SK-N-SH (cell line): Measurements from ENCODE around the gene PERM1. TPM values are rescaled to one million over a fixed set of nuclear protein-coding genes. Genes with fewer than 3 reads are reported as not detected.

ENCODE experiments used
- CTCF ChIA-PET: fragments of 300-600, 350-600 bp; formaldehyde crosslinking; extraction: SDS; loops from one replicate; lab custom pipeline; 2021; lab: Yijun Ruan, JAX
- POLR2A ChIA-PET: fragments of 350-600 bp; sonication (Branson Sonifier 250); formaldehyde crosslinking; extraction: SDS; loops from one replicate; lab custom pipeline; 2020; ENCODE audit warnings: antibody characterized with exemption, inconsistent platforms; lab: Yijun Ruan, JAX
- DNase-seq: peaks from one replicate; pipeline ENCODE4 v3.0.0; 2012
- H2AFZ ChIP-seq: fragments of 200-600 bp; sonication (generic); 2 replicates; pipeline ENCODE4 v1.8.1; 2016; ENCODE audit warnings: antibody characterized with exemption, mild to moderate bottlenecking, low read depth
- H3F3A ChIP-seq: fragments of 200-600 bp; sonication (generic); replicated peaks from 2 replicates; pipeline ENCODE3; 2016; ENCODE audit warnings: antibody characterized with exemption, mild to moderate bottlenecking; ENCODE audit not compliant: insufficient read depth
- H3K27ac ChIP-seq, 2 experiments: fragments of 200-500 bp in 1 of 2; fragments of 200-600 bp in 1 of 2; sonication (Bioruptor generic) in 1 of 2; sonication (generic), shearing (Covaris generic) in 1 of 2; 2 replicates each; pipeline versions ENCODE4 v1.5.1 to v1.6.1; 2014 to 2016; ENCODE audit warnings: low read depth in 2 of 2, inconsistent platforms in 1 of 2, low read length in 1 of 2, mild to moderate bottlenecking in 1 of 2, mixed read lengths in 1 of 2
- H3K27me3 ChIP-seq: fragments of 200-600 bp; sonication (generic), shearing (Covaris generic); 2 replicates; pipeline ENCODE4 v1.6.1; 2016; ENCODE audit warnings: mixed run types; ENCODE audit not compliant: insufficient read depth
- H3K36me3 ChIP-seq, 2 experiments: fragments of 200-500 bp in 1 of 2; fragments of 200-600 bp in 1 of 2; sonication (Bioruptor generic) in 1 of 2; sonication (generic) in 1 of 2; replicated peaks in 1 of 2; 2 replicates each; pipeline versions ENCODE3 to v1.5.1; 2014 to 2016; ENCODE audit warnings: low read length in 1 of 2, mild to moderate bottlenecking in 1 of 2; ENCODE audit not compliant: insufficient read depth in 2 of 2, control insufficient read depth in 1 of 2
- H3K4me1 ChIP-seq, 2 experiments: fragments of 200-500 bp in 1 of 2; fragments of 200-600 bp in 1 of 2; sonication (Bioruptor generic) in 1 of 2; sonication (generic), shearing (Covaris generic) in 1 of 2; 2 replicates each; pipeline versions ENCODE4 v1.5.1 to v1.6.1; 2014 to 2016; ENCODE audit warnings: low read depth in 1 of 2, low read length in 1 of 2, mixed run types in 1 of 2; ENCODE audit not compliant: insufficient read depth in 2 of 2, control insufficient read depth in 1 of 2
- H3K4me2 ChIP-seq: fragments of 200-600 bp; sonication (generic), shearing (Covaris generic); 2 replicates; pipeline ENCODE4 v1.6.1; 2017; ENCODE audit warnings: mixed run types
- H3K4me3 ChIP-seq, 2 experiments: fragments of 200-500 bp in 1 of 2; fragments of 200-600 bp in 1 of 2; sonication (Bioruptor generic) in 1 of 2; sonication (generic), shearing (Covaris generic) in 1 of 2; 2 replicates each; pipeline versions ENCODE4 v1.5.1 to v1.8.1; 2014 to 2016; ENCODE audit warnings: low read depth in 2 of 2, inconsistent platforms in 1 of 2, low read length in 1 of 2, mild to moderate bottlenecking in 1 of 2, mixed read lengths in 1 of 2, moderate library complexity in 1 of 2
- H3K79me2 ChIP-seq: fragments of 200-600 bp; sonication (generic); 2 replicates; pipeline ENCODE4 v1.8.1; 2017; ENCODE audit warnings: mild to moderate bottlenecking; ENCODE audit not compliant: insufficient read depth
- H3K9ac ChIP-seq: fragments of 200-600 bp; sonication (generic); 2 replicates; pipeline ENCODE4 v1.6.1; 2017; ENCODE audit warnings: mixed run types
- H3K9me2 ChIP-seq: fragments of 200-600 bp; sonication (generic); 2 replicates; pipeline ENCODE4 v1.6.1; 2017; ENCODE audit warnings: mixed run types
- H3K9me3 ChIP-seq: fragments of 200-600 bp; sonication (generic); 2 replicates; pipeline ENCODE4 v1.6.1; 2017; ENCODE audit warnings: mixed run types, mild to moderate bottlenecking, moderate library complexity
- H4K20me1 ChIP-seq: fragments of 200-600 bp; sonication (generic); 2 replicates; pipeline ENCODE4 v1.6.1; 2017; ENCODE audit warnings: mild to moderate bottlenecking, mixed run types; ENCODE audit not compliant: insufficient read depth
- EP300 ChIP-seq, 2 experiments: IDR thresholded peaks; 2 replicates each; pipeline versions ENCODE4 v1.4.0 to v1.6.1; 2012; ENCODE audit warnings: borderline replicate concordance in 1 of 2, low read depth in 1 of 2, low read length in 1 of 2
- FOXJ3 ChIP-seq: sonication (generic); formaldehyde crosslinking; IDR thresholded peaks from 2 replicates; pipeline ENCODE4 v1.5.1; 2020; ENCODE audit warnings: mild to moderate bottlenecking, missing genetic modification reagents
- FOXM1 ChIP-seq: IDR thresholded peaks from 2 replicates; pipeline ENCODE4 v1.4.0; 2012; ENCODE audit warnings: low read depth, mild to moderate bottlenecking
- GABPA ChIP-seq: IDR thresholded peaks from 2 replicates; pipeline ENCODE4 v1.4.0; 2012; ENCODE audit warnings: low read depth, mild to moderate bottlenecking
- GATA2 ChIP-seq: sonication (generic); formaldehyde crosslinking; IDR thresholded peaks from 2 replicates; pipeline ENCODE4 v1.5.0; 2020; ENCODE audit warnings: mild to moderate bottlenecking, missing genetic modification reagents
- MXI1 ChIP-seq: IDR thresholded peaks from 2 replicates; pipeline ENCODE4 v1.6.1; 2012; ENCODE audit warnings: mild to moderate bottlenecking, low read depth, low read length, improper control_type of control experiment
- NRF1 ChIP-seq: IDR thresholded peaks from 2 replicates; pipeline ENCODE4 v1.6.1; 2012; ENCODE audit warnings: low read depth, mild to moderate bottlenecking, low read length
- RFX5 ChIP-seq: IDR thresholded peaks from 2 replicates; pipeline ENCODE4 v1.6.1; 2012; ENCODE audit warnings: mild to moderate bottlenecking, improper control_type of control experiment, low read length
- WGBS: methylation state at CpG from one replicate; pipeline ENCODE4 v1.1.6; 2017; ENCODE audit warnings: low lambda C conversion rate; 5-methylcytosine and 5-hydroxymethylcytosine counted together
- polyA plus RNA-seq, 3 experiments: library from polyadenylated mRNA; depleted of rRNA; stranded (reverse); fragments of >200 nt; gene quantifications; 2 replicates each; pipeline ENCODE4 v1.2.3, GENCODE V29; 2012
- TF ChIP-seq, protein P1 (sequence below): fragments of 200-600 bp; sonication (generic); IDR thresholded peaks from 2 replicates; pipeline ENCODE4 v1.6.1; 2017; ENCODE audit warnings: antibody characterized with exemption, mild to moderate bottlenecking, moderate library complexity
- TF ChIP-seq, protein P2 (sequence below): fragments of 150-350 bp; IDR thresholded peaks from 2 replicates; pipeline ENCODE4 v1.6.1; 2017; ENCODE audit warnings: antibody characterized with exemption, low read length, low read depth, borderline replicate concordance
- TF ChIP-seq, protein P3 (sequence below): fragments of 150-350 bp; IDR thresholded peaks from 2 replicates; pipeline ENCODE4 v1.6.1; 2016; ENCODE audit warnings: mild to moderate bottlenecking, low read depth, low read length
- TF ChIP-seq, protein P4 (sequence below): IDR thresholded peaks from 2 replicates; pipeline ENCODE4 v1.4.0; 2012; ENCODE audit warnings: low read depth, borderline replicate concordance

The PERM1 gene
- polyA plus RNA-seq, 1 of the 3 experiments (the other 2 are of a cell fraction): 0.25 TPM

DNA sequence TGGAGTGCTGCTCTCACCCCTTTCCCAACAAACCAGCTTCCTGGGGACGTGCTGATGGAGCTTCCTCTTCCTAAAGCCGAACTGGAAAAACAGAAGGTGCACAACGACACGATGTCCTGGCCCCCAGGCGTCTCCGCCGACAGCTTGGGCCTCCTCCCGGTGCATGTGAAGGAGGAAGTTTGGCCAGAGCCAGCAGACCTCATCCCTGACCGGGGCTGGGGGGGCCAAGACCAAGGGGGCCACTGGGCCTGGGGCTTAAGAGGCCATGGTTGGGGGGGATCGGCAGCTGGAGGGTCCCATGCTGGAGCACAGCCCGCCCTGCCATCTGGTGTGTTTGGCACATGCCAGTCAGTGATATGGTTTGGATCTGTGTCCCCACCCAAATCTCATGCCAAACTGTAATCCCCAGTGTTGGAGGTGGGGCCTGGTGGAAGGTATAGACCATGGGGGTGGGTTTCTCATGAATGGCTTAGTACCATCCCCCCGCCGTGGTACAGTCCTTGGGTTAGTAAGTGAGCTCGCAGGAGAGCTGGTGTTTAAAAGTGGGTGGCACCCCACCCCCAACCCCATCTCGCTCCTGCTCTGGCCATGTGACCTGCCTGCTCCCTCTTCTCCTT lies 11.6 kb upstream of the PERM1 start:
- Histone ChIP-seq H3K27me3 (peaks cover 4% of the 10 kb centered on the region; the same call in 1 of the 2 replicates), H4K20me1 (no peaks in the 10 kb centered on the region), H3F3A (no peaks in the 10 kb centered on the region)
- WGBS: 43% methylated on average over 9 of the region's 15 CpGs
- POLR2A ChIA-PET: interaction anchor here (0.7 kb wide), 1 partner anchor 26 kb away, joined by 6 read pairs; no protein-coding TSS in a partner anchor
- DNase-seq: peak; percentile 15
- TF ChIP-seq, protein P1, sequence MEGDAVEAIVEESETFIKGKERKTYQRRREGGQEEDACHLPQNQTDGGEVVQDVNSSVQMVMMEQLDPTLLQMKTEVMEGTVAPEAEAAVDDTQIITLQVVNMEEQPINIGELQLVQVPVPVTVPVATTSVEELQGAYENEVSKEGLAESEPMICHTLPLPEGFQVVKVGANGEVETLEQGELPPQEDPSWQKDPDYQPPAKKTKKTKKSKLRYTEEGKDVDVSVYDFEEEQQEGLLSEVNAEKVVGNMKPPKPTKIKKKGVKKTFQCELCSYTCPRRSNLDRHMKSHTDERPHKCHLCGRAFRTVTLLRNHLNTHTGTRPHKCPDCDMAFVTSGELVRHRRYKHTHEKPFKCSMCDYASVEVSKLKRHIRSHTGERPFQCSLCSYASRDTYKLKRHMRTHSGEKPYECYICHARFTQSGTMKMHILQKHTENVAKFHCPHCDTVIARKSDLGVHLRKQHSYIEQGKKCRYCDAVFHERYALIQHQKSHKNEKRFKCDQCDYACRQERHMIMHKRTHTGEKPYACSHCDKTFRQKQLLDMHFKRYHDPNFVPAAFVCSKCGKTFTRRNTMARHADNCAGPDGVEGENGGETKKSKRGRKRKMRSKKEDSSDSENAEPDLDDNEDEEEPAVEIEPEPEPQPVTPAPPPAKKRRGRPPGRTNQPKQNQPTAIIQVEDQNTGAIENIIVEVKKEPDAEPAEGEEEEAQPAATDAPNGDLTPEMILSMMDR: no peak
- TF ChIP-seq, protein P2, sequence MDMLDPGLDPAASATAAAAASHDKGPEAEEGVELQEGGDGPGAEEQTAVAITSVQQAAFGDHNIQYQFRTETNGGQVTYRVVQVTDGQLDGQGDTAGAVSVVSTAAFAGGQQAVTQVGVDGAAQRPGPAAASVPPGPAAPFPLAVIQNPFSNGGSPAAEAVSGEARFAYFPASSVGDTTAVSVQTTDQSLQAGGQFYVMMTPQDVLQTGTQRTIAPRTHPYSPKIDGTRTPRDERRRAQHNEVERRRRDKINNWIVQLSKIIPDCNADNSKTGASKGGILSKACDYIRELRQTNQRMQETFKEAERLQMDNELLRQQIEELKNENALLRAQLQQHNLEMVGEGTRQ: no peak
- no peak for TF ChIP-seq FOXJ3
- TF ChIP-seq EP300 (IDR thresholded peaks at IDR 0.05; ENCODE audit: borderline replicate concordance in 1 of 2, low read depth in 1 of 2, low read length in 1 of 2): no peak
- TF ChIP-seq FOXM1: no peak
- no peak for TF ChIP-seq GABPA
- TF ChIP-seq, protein P3, sequence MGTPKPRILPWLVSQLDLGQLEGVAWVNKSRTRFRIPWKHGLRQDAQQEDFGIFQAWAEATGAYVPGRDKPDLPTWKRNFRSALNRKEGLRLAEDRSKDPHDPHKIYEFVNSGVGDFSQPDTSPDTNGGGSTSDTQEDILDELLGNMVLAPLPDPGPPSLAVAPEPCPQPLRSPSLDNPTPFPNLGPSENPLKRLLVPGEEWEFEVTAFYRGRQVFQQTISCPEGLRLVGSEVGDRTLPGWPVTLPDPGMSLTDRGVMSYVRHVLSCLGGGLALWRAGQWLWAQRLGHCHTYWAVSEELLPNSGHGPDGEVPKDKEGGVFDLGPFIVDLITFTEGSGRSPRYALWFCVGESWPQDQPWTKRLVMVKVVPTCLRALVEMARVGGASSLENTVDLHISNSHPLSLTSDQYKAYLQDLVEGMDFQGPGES: no peak
- TF ChIP-seq NRF1: no peak
- TF ChIP-seq GATA2 (CRISPR knock-in tag): no peak
- TF ChIP-seq MXI1: no peak
- TF ChIP-seq, all 33 proteins: peak for 0
- Histone ChIP-seq H2AFZ (no peak overlapping the region), H3K36me3 (no peaks in the 10 kb centered on the region), H3K4me3 (no peak overlapping the region), H3K4me1 (peaks cover 0 to 3% of the 10 kb centered on the region in 2 experiments; a peak in 1 of 4 replicates), H3K9me2 (no peaks in the 10 kb centered on the region), H3K79me2 (no peaks in the 10 kb centered on the region), H3K4me2 (no peak overlapping the region), H3K27ac (no peak overlapping the region), H3K9me3 (peaks cover 4% of the 10 kb centered on the region; the same call in 1 of the 2 replicates), H3K9ac (no peak overlapping the region)
- CTCF ChIA-PET: interaction anchor here (0.8 to 13.2 kb wide), 6 partner anchors 9 to 71 kb away, joined by 3 to 246 read pairs (median 4); partner anchors contain the start of gene PERM1

DNA sequence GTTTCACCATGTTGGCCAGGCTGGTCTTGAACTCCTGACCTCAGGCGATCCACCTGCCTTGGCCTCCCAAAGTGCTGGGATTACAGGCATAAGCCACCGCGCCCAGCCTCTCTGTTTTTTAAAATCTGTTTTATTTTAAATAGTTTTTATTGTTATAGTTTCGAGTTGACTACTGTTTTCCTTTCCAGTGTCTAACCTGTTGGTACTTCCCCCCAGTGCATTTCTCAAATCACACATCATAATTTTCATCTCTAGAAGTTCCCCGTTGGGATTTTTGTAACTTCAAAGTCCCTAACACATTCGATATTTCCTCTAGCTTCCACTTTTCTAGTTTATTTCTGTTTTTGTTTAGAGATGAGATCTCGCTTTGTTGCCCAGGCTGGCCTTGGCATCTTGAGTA lies 10.5 kb upstream of the PERM1 start:
- Histone ChIP-seq H3K27me3 (peaks cover 14% of the 10 kb centered on the region; the same call in 1 of the 2 replicates), H2AFZ (no peak overlapping the region), H3K9me3 (peaks cover 4% of the 10 kb centered on the region; the same call in 1 of the 2 replicates), H3K27ac (no peak overlapping the region), H3K4me1 (peaks cover 0 to 3% of the 10 kb centered on the region in 2 experiments; a peak in 1 of 4 replicates), H3F3A (no peaks in the 10 kb centered on the region), H3K36me3 (no peaks in the 10 kb centered on the region), H3K4me3 (no peak overlapping the region), H3K79me2 (no peaks in the 10 kb centered on the region), H3K4me2 (no peak overlapping the region), H3K9me2 (no peaks in the 10 kb centered on the region), H3K9ac (no peak overlapping the region), H4K20me1 (no peaks in the 10 kb centered on the region)
- 73% methylated on average over 7 of the region's 7 CpGs for WGBS
- ChIA-PET POLR2A (no interaction called here), CTCF (interaction anchor here (0.8 to 13.2 kb wide), 8 partner anchors 9 to 129 kb away, joined by 3 to 246 read pairs (median 5); partner anchors contain the start of gene PERM1)
- TF ChIP-seq, protein P4, sequence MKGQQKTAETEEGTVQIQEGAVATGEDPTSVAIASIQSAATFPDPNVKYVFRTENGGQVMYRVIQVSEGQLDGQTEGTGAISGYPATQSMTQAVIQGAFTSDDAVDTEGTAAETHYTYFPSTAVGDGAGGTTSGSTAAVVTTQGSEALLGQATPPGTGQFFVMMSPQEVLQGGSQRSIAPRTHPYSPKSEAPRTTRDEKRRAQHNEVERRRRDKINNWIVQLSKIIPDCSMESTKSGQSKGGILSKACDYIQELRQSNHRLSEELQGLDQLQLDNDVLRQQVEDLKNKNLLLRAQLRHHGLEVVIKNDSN: no peak
- TF ChIP-seq RFX5: no peak
- no peak for TF ChIP-seq GATA2 (CRISPR knock-in tag)
- no peak for DNase-seq
